ENCODE measurements around the gene UNC13C. TPM values are rescaled to one million over a fixed set of nuclear protein-coding genes. Genes with fewer than 3 reads are reported as not detected.

UNC13C gene
- polyA plus RNA-seq, 1 of the 3 experiments (the other 2 are of a cell fraction), result not detected

DNA sequence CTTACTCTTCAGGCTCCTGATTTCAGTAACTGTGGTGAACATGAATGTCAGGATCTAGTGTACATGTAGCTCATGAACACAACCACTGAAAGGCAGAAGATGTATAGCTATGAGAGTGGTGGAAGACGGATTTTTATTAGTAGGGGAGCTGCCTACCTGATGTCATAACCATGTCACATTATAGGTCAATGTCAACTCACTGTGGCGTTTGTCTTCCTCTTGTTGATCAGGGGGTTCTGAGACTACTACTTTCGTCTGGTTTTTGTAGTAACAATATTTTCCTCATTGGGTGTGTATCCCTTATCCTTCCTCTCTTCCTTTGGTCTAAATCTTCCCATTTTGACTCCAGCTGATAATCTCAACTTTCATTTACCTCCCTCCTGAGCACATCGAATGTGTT is 7.3 kb downstream of the UNC13C start:
- H3K27me3 ChIP-seq (ENCODE audit: insufficient read depth), result no peaks in the 10 kb centered on the region
- H3K4me1 ChIP-seq (ENCODE audit: control insufficient read depth in 1 of 2, insufficient read depth in 2 of 2, low read depth in 1 of 2, low read length in 1 of 2), result no peaks in the 10 kb centered on the region
- H3K36me3 ChIP-seq (replicated peaks in 1 of 2; ENCODE audit: control insufficient read depth in 1 of 2, insufficient read depth in 2 of 2, low read length in 1 of 2), result no peaks in the 10 kb centered on the region
- no peak for TF ChIP-seq MXI1 (IDR thresholded peaks at IDR 0.05; ENCODE audit: low read depth, low read length)
- no peak for TF ChIP-seq FOXM1 (IDR thresholded peaks at IDR 0.05; ENCODE audit: low read depth)
- TF ChIP-seq, protein P1, sequence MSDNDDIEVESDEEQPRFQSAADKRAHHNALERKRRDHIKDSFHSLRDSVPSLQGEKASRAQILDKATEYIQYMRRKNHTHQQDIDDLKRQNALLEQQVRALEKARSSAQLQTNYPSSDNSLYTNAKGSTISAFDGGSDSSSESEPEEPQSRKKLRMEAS (IDR thresholded peaks at IDR 0.05; ENCODE audit: low read depth), result no peak
- no peak for TF ChIP-seq TAF1 (IDR thresholded peaks at IDR 0.05; ENCODE audit: borderline replicate concordance, low read depth, low read length)
- TF ChIP-seq SMC3 (IDR thresholded peaks at IDR 0.05; ENCODE audit: low read depth, low read length), result no peak
- no peak for TF ChIP-seq IRF3 (IDR thresholded peaks at IDR 0.05; ENCODE audit: low read depth, low read length)
- no peak for TF ChIP-seq YY1 (IDR thresholded peaks at IDR 0.05; ENCODE audit: low read depth)
- TF ChIP-seq, protein P2, sequence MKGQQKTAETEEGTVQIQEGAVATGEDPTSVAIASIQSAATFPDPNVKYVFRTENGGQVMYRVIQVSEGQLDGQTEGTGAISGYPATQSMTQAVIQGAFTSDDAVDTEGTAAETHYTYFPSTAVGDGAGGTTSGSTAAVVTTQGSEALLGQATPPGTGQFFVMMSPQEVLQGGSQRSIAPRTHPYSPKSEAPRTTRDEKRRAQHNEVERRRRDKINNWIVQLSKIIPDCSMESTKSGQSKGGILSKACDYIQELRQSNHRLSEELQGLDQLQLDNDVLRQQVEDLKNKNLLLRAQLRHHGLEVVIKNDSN (IDR thresholded peaks at IDR 0.05; ENCODE audit: borderline replicate concordance, low read depth), result no peak
- TF ChIP-seq ELF1 (IDR thresholded peaks at IDR 0.05), result no peak
- TF ChIP-seq FOXJ3 (CRISPR knock-in tag; IDR thresholded peaks at IDR 0.05), result no peak
- no peak for TF ChIP-seq JUND (IDR thresholded peaks at IDR 0.05)
- TF ChIP-seq, protein P3, sequence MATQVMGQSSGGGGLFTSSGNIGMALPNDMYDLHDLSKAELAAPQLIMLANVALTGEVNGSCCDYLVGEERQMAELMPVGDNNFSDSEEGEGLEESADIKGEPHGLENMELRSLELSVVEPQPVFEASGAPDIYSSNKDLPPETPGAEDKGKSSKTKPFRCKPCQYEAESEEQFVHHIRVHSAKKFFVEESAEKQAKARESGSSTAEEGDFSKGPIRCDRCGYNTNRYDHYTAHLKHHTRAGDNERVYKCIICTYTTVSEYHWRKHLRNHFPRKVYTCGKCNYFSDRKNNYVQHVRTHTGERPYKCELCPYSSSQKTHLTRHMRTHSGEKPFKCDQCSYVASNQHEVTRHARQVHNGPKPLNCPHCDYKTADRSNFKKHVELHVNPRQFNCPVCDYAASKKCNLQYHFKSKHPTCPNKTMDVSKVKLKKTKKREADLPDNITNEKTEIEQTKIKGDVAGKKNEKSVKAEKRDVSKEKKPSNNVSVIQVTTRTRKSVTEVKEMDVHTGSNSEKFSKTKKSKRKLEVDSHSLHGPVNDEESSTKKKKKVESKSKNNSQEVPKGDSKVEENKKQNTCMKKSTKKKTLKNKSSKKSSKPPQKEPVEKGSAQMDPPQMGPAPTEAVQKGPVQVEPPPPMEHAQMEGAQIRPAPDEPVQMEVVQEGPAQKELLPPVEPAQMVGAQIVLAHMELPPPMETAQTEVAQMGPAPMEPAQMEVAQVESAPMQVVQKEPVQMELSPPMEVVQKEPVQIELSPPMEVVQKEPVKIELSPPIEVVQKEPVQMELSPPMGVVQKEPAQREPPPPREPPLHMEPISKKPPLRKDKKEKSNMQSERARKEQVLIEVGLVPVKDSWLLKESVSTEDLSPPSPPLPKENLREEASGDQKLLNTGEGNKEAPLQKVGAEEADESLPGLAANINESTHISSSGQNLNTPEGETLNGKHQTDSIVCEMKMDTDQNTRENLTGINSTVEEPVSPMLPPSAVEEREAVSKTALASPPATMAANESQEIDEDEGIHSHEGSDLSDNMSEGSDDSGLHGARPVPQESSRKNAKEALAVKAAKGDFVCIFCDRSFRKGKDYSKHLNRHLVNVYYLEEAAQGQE (IDR thresholded peaks at IDR 0.05; ENCODE audit: low read depth, low read length), result no peak
- TF ChIP-seq TEAD4 (IDR thresholded peaks at IDR 0.05; ENCODE audit: borderline replicate concordance, insufficient read depth), result no peak
- no peak for TF ChIP-seq TCF12 (IDR thresholded peaks at IDR 0.05)
- TF ChIP-seq GATA2 (CRISPR knock-in tag; IDR thresholded peaks at IDR 0.05), result no peak
- no peak for TF ChIP-seq RXRA (IDR thresholded peaks at IDR 0.05; ENCODE audit: borderline replicate concordance, low read depth)
- TF ChIP-seq PBX3 (IDR thresholded peaks at IDR 0.05), result no peak
- no peak for TF ChIP-seq RAD21 (IDR thresholded peaks at IDR 0.05; ENCODE audit: low read length)
- WGBS (ENCODE audit: low lambda C conversion rate), result 3% methylated on average over 4 of the region's 4 CpGs
- H4K20me1 ChIP-seq (ENCODE audit: insufficient read depth), result no peaks in the 10 kb centered on the region
- no peaks in the 10 kb centered on the region for H3K9me3 ChIP-seq
- H3K4me3 ChIP-seq (ENCODE audit: low read depth in 2 of 2, low read length in 1 of 2), result no peak overlapping the region
- H3K4me2 ChIP-seq, result no peak overlapping the region
- no peak overlapping the region for H3K27ac ChIP-seq (ENCODE audit: low read depth in 2 of 2, low read length in 1 of 2)
- H3F3A ChIP-seq (replicated peaks; ENCODE audit: insufficient read depth), result no peaks in the 10 kb centered on the region
- CTCF ChIA-PET, result interaction anchor here (1.6 kb wide), 1 partner anchor 22 kb away, joined by 5 read pairs; no protein-coding TSS in a partner anchor
- no peaks in the 10 kb centered on the region for H3K9me2 ChIP-seq
- no peaks in the 10 kb centered on the region for H3K79me2 ChIP-seq (ENCODE audit: insufficient read depth)
- no peak overlapping the region for H2AFZ ChIP-seq (ENCODE audit: low read depth)
- H3K9ac ChIP-seq, result no peak overlapping the region
- POLR2A ChIA-PET, result no interaction called here
- DNase-seq, result no peak
